ENCODE measurements around the gene NOP53.
A peak's percentile ranks its signal among the peaks of the same experiment; 100 is the strongest.
"Not testable (repeated sequence)": the region's sequence is repeated elsewhere in the genome, so short reads cannot be mapped to it uniquely, and the experiment has no call there.

The NOP53 gene

GRCh38 chr19:47740866-47741519 is 4.4 kb upstream of the NOP53 start:
- TF ChIP-seq CTCF (conservative IDR thresholded peaks at IDR 0.05; ENCODE audit: low read length): no peak
- TF ChIP-seq EZH2phosphoT487 (IDR thresholded peaks at IDR 0.05; ENCODE audit: borderline replicate concordance): no peak
- no peak overlapping the region for H3K9ac ChIP-seq (ENCODE audit: low read depth, low read length, poor library complexity, severe bottlenecking)
- no peaks in the 10 kb centered on the region for H3F3A ChIP-seq (ENCODE audit: low read depth)
- H3K4me1 ChIP-seq (ENCODE audit: insufficient read depth, low read length, poor library complexity, severe bottlenecking): peaks cover 5% of the 10 kb centered on the region
- no peak overlapping the region for H2AFZ ChIP-seq (ENCODE audit: low read length)
- H3K9me2 ChIP-seq (replicated peaks; ENCODE audit: low read depth, low read length): no peaks in the 10 kb centered on the region; the same call in 1 of the 2 replicates
- no peak overlapping the region for H3K4me3 ChIP-seq (ENCODE audit: low read length, poor library complexity, severe bottlenecking)
- H3K79me2 ChIP-seq (ENCODE audit: insufficient read depth, low read length): peaks cover 3% of the 10 kb centered on the region
- H3K27me3 ChIP-seq (ENCODE audit: insufficient read depth, low read length, poor library complexity, severe bottlenecking): no peaks in the 10 kb centered on the region
- no peak overlapping the region for H3K4me2 ChIP-seq (ENCODE audit: low read depth, low read length, poor library complexity, severe bottlenecking)
- H3K9me3 ChIP-seq (ENCODE audit: insufficient read depth, low read depth, low read length): no peaks in the 10 kb centered on the region
- no peaks in the 10 kb centered on the region for H3K36me3 ChIP-seq (ENCODE audit: insufficient read depth, low read length)
- peaks cover 3% of the 10 kb centered on the region for H4K20me1 ChIP-seq (ENCODE audit: insufficient read depth, low read length, poor library complexity, severe bottlenecking)

- no peaks in the 10 kb centered on the region for H3K9me3 ChIP-seq (ENCODE audit: insufficient read depth, low read depth, low read length)
- H4K20me1 ChIP-seq (ENCODE audit: insufficient read depth, low read length, poor library complexity, severe bottlenecking): peaks cover 8% of the 10 kb centered on the region
- H3K9ac ChIP-seq (ENCODE audit: low read depth, low read length, poor library complexity, severe bottlenecking): no peak overlapping the region
- H3K79me2 ChIP-seq (ENCODE audit: insufficient read depth, low read length): peaks cover 10% of the 10 kb centered on the region
- no peak overlapping the region for H3K4me3 ChIP-seq (ENCODE audit: low read length, poor library complexity, severe bottlenecking)
- no peak overlapping the region for H3K4me2 ChIP-seq (ENCODE audit: low read depth, low read length, poor library complexity, severe bottlenecking)
- H3K27me3 ChIP-seq (ENCODE audit: insufficient read depth, low read length, poor library complexity, severe bottlenecking): no peaks in the 10 kb centered on the region
- no peaks in the 10 kb centered on the region for H3K36me3 ChIP-seq (ENCODE audit: insufficient read depth, low read length)
- no peaks in the 10 kb centered on the region; the same call in 1 of the 2 replicates for H3K9me2 ChIP-seq (replicated peaks; ENCODE audit: low read depth, low read length)
- no peaks in the 10 kb centered on the region for H3F3A ChIP-seq (ENCODE audit: low read depth)
- TF ChIP-seq CTCF (conservative IDR thresholded peaks at IDR 0.05; ENCODE audit: low read length) (no peak), EZH2phosphoT487 (IDR thresholded peaks at IDR 0.05; ENCODE audit: borderline replicate concordance) (no peak)
- no peak overlapping the region for H2AFZ ChIP-seq (ENCODE audit: low read length)
- peaks cover 8% of the 10 kb centered on the region for H3K4me1 ChIP-seq (ENCODE audit: insufficient read depth, low read length, poor library complexity, severe bottlenecking)
Observed at GRCh38 chr19:47741544-47742140, 3.7 kb upstream of the NOP53 start.

GRCh38 chr19:47742634-47743033 is 2.7 kb upstream of the NOP53 start:
- Histone ChIP-seq H3K4me3 (ENCODE audit: low read length, poor library complexity, severe bottlenecking) (no peak overlapping the region), H3K4me2 (ENCODE audit: low read depth, low read length, poor library complexity, severe bottlenecking) (no peak overlapping the region), H3K79me2 (ENCODE audit: insufficient read depth, low read length) (peaks cover 20% of the 10 kb centered on the region), H3K36me3 (ENCODE audit: insufficient read depth, low read length) (no peaks in the 10 kb centered on the region), H3K9ac (ENCODE audit: low read depth, low read length, poor library complexity, severe bottlenecking) (no peak overlapping the region), H3K9me3 (ENCODE audit: insufficient read depth, low read depth, low read length) (no peaks in the 10 kb centered on the region), H2AFZ (ENCODE audit: low read length) (no peak overlapping the region), H4K20me1 (ENCODE audit: insufficient read depth, low read length, poor library complexity, severe bottlenecking) (peaks cover 13% of the 10 kb centered on the region), H3K27me3 (ENCODE audit: insufficient read depth, low read length, poor library complexity, severe bottlenecking) (no peaks in the 10 kb centered on the region), H3K9me2 (replicated peaks; ENCODE audit: low read depth, low read length) (no peaks in the 10 kb centered on the region; the same call in 1 of the 2 replicates), H3K4me1 (ENCODE audit: insufficient read depth, low read length, poor library complexity, severe bottlenecking) (peaks cover 15% of the 10 kb centered on the region), H3F3A (ENCODE audit: low read depth) (no peaks in the 10 kb centered on the region)
- TF ChIP-seq CTCF (conservative IDR thresholded peaks at IDR 0.05; ENCODE audit: low read length): no peak
- TF ChIP-seq EZH2phosphoT487 (IDR thresholded peaks at IDR 0.05; ENCODE audit: borderline replicate concordance): no peak

GRCh38 chr19:47746129-47746528 is 783 bp downstream of the NOP53 start:
- H3K9me2 ChIP-seq (replicated peaks; ENCODE audit: low read depth, low read length); H2AFZ ChIP-seq (ENCODE audit: low read length); H3K9me3 ChIP-seq (ENCODE audit: insufficient read depth, low read depth, low read length); H3F3A ChIP-seq (ENCODE audit: low read depth); H3K27me3 ChIP-seq (ENCODE audit: insufficient read depth, low read length, poor library complexity, severe bottlenecking): not testable (repeated sequence)
- Histone ChIP-seq H3K36me3 (ENCODE audit: insufficient read depth, low read length) (peaks cover 14% of the 10 kb centered on the region; the same call in 1 of the 2 replicates), H3K4me3 (ENCODE audit: low read length, poor library complexity, severe bottlenecking) (peak overlapping the region; percentile 95), H3K9ac (ENCODE audit: low read depth, low read length, poor library complexity, severe bottlenecking) (peak overlapping the region; percentile 76), H3K4me1 (ENCODE audit: insufficient read depth, low read length, poor library complexity, severe bottlenecking) (peaks cover 47% of the 10 kb centered on the region), H3K4me2 (ENCODE audit: low read depth, low read length, poor library complexity, severe bottlenecking) (peak overlapping the region; percentile 77), H4K20me1 (ENCODE audit: insufficient read depth, low read length, poor library complexity, severe bottlenecking) (peaks cover 19% of the 10 kb centered on the region), H3K79me2 (ENCODE audit: insufficient read depth, low read length) (peaks cover 54% of the 10 kb centered on the region)
